Cardiac fibroblast (primary cell): Measurements from ENCODE around the gene JPT2.
A peak's percentile ranks its signal among the peaks of the same experiment; 100 is the strongest.

ENCODE experiments used
- DNase-seq, 2 donors: peaks; one replicate each; pipeline versions ENCODE4 v3.0.0 to v3.0.0-alpha.2; 2010; ENCODE audit warnings: low read depth in 2 of 2
- H3K4me3 ChIP-seq, 2 donors: replicated peaks in 1 of 2; 1 replicate in 1 of 2; 2 replicates in 1 of 2; pipeline ENCODE4 v1.5.1; 2011; ENCODE audit warnings: low read depth in 2 of 2, low read length in 2 of 2, mild to moderate bottlenecking in 2 of 2, moderate library complexity in 1 of 2
- CTCF ChIP-seq: IDR thresholded peaks from one replicate; pipeline ENCODE4 v1.5.1; 2011; ENCODE audit warnings: low read depth, mild to moderate bottlenecking, low read length, inconsistent platforms

Gene JPT2

GRCh38 chr16:1677942-1678499, at the start of gene JPT2:
Gene JPT2, plus strand, starts transcription at chr16:1678279. Its CDS starts 34 bp downstream, at chr16:1678313.
- TF ChIP-seq CTCF: no peak
- peak within 1 kb of the TSS; percentile 76 to 84 for H3K4me3 ChIP-seq
- DNase-seq: peak; percentile 97 to 98

- H3K4me3 ChIP-seq: no peak overlapping the region
- no peak for DNase-seq
- TF ChIP-seq CTCF: no peak
Measured at GRCh38 chr16:1630450-1631213, 47.4 kb upstream of the JPT2 start.

GRCh38 chr16:1631230-1631629, 46.8 kb upstream of the JPT2 start:
- DNase-seq: no peak
- no peak for TF ChIP-seq CTCF
- no peak overlapping the region for H3K4me3 ChIP-seq

GRCh38 chr16:1631931-1632637, 46.0 kb upstream of the JPT2 start:
- H3K4me3 ChIP-seq: no peak overlapping the region
- DNase-seq: no peak
- TF ChIP-seq CTCF: no peak

- no peak overlapping the region for H3K4me3 ChIP-seq
- TF ChIP-seq CTCF: no peak
- no peak for DNase-seq
Measured at GRCh38 chr16:1632638-1632970, 45.5 kb upstream of the JPT2 start.

GRCh38 chr16:1633310-1633709, 44.8 kb upstream of the JPT2 start:
- no peak for TF ChIP-seq CTCF
- DNase-seq: no peak
- H3K4me3 ChIP-seq: no peak overlapping the region
